GM12873 (cell line): ENCODE data around the gene SAXO2.

Experiments
- TF ChIP-seq, protein P1 (sequence below): IDR thresholded peaks from 2 replicates; pipeline ENCODE4 v1.5.1; 2012; ENCODE audit warnings: low read depth, mild to moderate bottlenecking, moderate library complexity, low read length, control low read depth; ENCODE audit not compliant: insufficient read depth; ENCODE audit errors: missing control alignments

The SAXO2 gene

DNA sequence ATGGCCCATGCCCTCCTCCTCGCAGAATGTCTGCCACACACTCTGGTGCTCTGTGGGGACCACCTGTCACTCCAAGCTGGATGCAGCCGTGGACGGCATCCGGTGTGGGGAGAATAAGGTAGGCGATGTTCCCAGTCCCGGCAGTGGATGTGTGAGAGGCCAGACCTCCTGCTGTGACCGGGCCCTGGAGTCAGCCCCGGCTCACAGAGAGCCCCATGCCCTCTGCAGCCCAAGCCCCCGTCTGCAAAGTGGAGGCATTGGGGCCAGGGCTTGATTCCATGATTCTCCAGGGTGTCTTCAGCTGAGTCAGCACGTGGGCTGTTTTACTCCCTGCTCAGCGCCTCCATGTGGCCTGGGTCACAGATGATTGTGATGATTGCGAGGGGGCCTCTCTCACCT is 54.5 kb downstream of the SAXO2 start:
- TF ChIP-seq, protein P1, sequence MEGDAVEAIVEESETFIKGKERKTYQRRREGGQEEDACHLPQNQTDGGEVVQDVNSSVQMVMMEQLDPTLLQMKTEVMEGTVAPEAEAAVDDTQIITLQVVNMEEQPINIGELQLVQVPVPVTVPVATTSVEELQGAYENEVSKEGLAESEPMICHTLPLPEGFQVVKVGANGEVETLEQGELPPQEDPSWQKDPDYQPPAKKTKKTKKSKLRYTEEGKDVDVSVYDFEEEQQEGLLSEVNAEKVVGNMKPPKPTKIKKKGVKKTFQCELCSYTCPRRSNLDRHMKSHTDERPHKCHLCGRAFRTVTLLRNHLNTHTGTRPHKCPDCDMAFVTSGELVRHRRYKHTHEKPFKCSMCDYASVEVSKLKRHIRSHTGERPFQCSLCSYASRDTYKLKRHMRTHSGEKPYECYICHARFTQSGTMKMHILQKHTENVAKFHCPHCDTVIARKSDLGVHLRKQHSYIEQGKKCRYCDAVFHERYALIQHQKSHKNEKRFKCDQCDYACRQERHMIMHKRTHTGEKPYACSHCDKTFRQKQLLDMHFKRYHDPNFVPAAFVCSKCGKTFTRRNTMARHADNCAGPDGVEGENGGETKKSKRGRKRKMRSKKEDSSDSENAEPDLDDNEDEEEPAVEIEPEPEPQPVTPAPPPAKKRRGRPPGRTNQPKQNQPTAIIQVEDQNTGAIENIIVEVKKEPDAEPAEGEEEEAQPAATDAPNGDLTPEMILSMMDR, result no peak
